PC-3 (cell line): ENCODE results near the gene MACROD2. TPM values are rescaled to one million over a fixed set of nuclear protein-coding genes. Genes with fewer than 3 reads are reported as not detected.

Source experiments
- ATAC-seq: fragments of 200-7000 bp; cut with Tn5 transposase; 2 replicates; pipeline ENCODE4 v1.9.1; 2020; ENCODE audit warnings: mild to moderate bottlenecking, moderate library complexity
- BruUV-seq: library from RNA; stranded (reverse); fragments of 400-500 nt; replicated peaks from 2 replicates; lab custom pipeline; 2021; lab: Mats Ljungman, UMichigan
- CTCF ChIA-PET: fragments of 300-600 bp; sonication (Branson Sonifier 250); formaldehyde crosslinking; loops from one replicate; lab custom pipeline; 2022; ENCODE audit warnings: antibody characterized with exemption; lab: Charles Lee
- POLR2A ChIA-PET: fragments of 300-600 bp; sonication (Branson Sonifier 250); formaldehyde crosslinking; loops from one replicate; lab custom pipeline; 2022; ENCODE audit warnings: antibody characterized with exemption; ENCODE audit not compliant: unreplicated experiment; lab: Charles Lee
- DNase-seq: peaks from one replicate; pipeline ENCODE4 v3.0.0-alpha.2; 2015
- H2AFZ ChIP-seq: fragments of 300-600 bp; sonication (generic); 2 replicates; pipeline ENCODE4 v1.6.0; 2016; ENCODE audit warnings: antibody characterized with exemption, low read length
- H3F3A ChIP-seq: fragments of 300-600 bp; sonication (generic); one replicate; pipeline ENCODE4 v1.6.0; 2017; ENCODE audit warnings: antibody characterized with exemption, low read length, control low read depth, mild to moderate bottlenecking; ENCODE audit not compliant: unreplicated experiment
- H3K27ac ChIP-seq: fragments of 300-600 bp; sonication (generic); 2 replicates; pipeline ENCODE4 v1.5.1; 2016; ENCODE audit warnings: mild to moderate bottlenecking, low read length
- H3K27me3 ChIP-seq: fragments of 300-600 bp; sonication (generic); 2 replicates; pipeline ENCODE4 v1.6.1; 2016; ENCODE audit warnings: low read length, mixed read lengths
- H3K36me3 ChIP-seq: fragments of 300-600 bp; sonication (generic); 2 replicates; pipeline ENCODE4 v1.6.1; 2016; ENCODE audit warnings: low read depth, mixed run types, low read length, mixed read lengths
- H3K4me1 ChIP-seq: fragments of 300-600 bp; sonication (generic); 2 replicates; pipeline ENCODE4 v1.5.1; 2016; ENCODE audit warnings: low read length; ENCODE audit not compliant: insufficient read depth
- H3K4me2 ChIP-seq: fragments of 300-600 bp; sonication (generic); 2 replicates; pipeline ENCODE4 v1.6.0; 2016; ENCODE audit warnings: low read length
- H3K4me3 ChIP-seq: fragments of 300-600 bp; sonication (generic); 2 replicates; pipeline ENCODE4 v1.5.1; 2016; ENCODE audit warnings: mild to moderate bottlenecking, low read length, mixed read lengths
- H3K79me2 ChIP-seq: fragments of 300-600 bp; sonication (generic); 2 replicates; pipeline ENCODE4 v1.6.1; 2017; ENCODE audit warnings: low read length, mixed read lengths
- H3K9ac ChIP-seq: fragments of 300-600 bp; sonication (generic); 2 replicates; pipeline ENCODE4 v1.6.0; 2016; ENCODE audit warnings: mild to moderate bottlenecking, low read length
- H3K9me2 ChIP-seq: fragments of 300-600 bp; sonication (generic); replicated peaks from 2 replicates; pipeline ENCODE4 v1.6.1; 2016; ENCODE audit warnings: mixed run types, low read length, mixed read lengths
- H3K9me3 ChIP-seq: fragments of 300-600 bp; sonication (generic); 2 replicates; pipeline ENCODE4 v1.6.1; 2016; ENCODE audit warnings: low read length, mixed read lengths
- H4K20me1 ChIP-seq: fragments of 300-600 bp; sonication (generic); 2 replicates; pipeline ENCODE4 v1.6.1; 2016; ENCODE audit warnings: low read length, mixed read lengths
- CTCF ChIP-seq: fragments of 300-600 bp; sonication (generic); conservative IDR thresholded peaks from 2 replicates; pipeline ENCODE4 v1.5.1; 2017; ENCODE audit warnings: antibody characterized with exemption, low read depth, mild to moderate bottlenecking, low read length
- EZH2 ChIP-seq: fragments of 300-600 bp; sonication (generic); IDR thresholded peaks from one replicate; pipeline ENCODE4 v1.6.1; 2017; ENCODE audit warnings: antibody characterized with exemption, mild to moderate bottlenecking, low read length; ENCODE audit not compliant: unreplicated experiment
- EZH2phosphoT487 ChIP-seq: fragments of 300-600 bp; sonication (generic); IDR thresholded peaks from 2 replicates; pipeline ENCODE4 v1.6.1; 2018; ENCODE audit warnings: mild to moderate bottlenecking, antibody characterized with exemption, low read length, borderline replicate concordance
- intact Hi-C: fragments of 100-400 bp; cut with micrococcal nuclease; formaldehyde crosslinking; loops from 2 replicates; pipeline ENCODE4 v1.9.0; 2023
- total RNA-seq: library from RNA; depleted of rRNA; stranded (reverse); fragments of >200 nt; gene quantifications from 2 replicates; pipeline ENCODE4 v1.2.3, GENCODE V29; 2014

MACROD2 gene
- total RNA-seq, 1 experiment from 2014 or later: 3.1 TPM

GRCh38 chr20:14729390-14729789, 734.1 kb downstream of the MACROD2 start:
- Histone ChIP-seq H2AFZ (no peak overlapping the region), H3K9me2 (no peaks in the 10 kb centered on the region), H3K79me2 (no peaks in the 10 kb centered on the region), H3K27ac (no peak overlapping the region), H3K4me3 (no peak overlapping the region), H3K36me3 (no peaks in the 10 kb centered on the region), H3K9ac (no peak overlapping the region), H3F3A (no peaks in the 10 kb centered on the region), H4K20me1 (no peaks in the 10 kb centered on the region), H3K4me1 (no peaks in the 10 kb centered on the region), H3K27me3 (no peaks in the 10 kb centered on the region), H3K4me2 (no peak overlapping the region), H3K9me3 (no peaks in the 10 kb centered on the region)
- intact Hi-C loops: no loop called here
- CTCF ChIA-PET: no interaction called here
- DNase-seq: no peak
- POLR2A ChIA-PET: no interaction called here
- ATAC-seq: no peak
- no peak for TF ChIP-seq EZH2
- TF ChIP-seq EZH2phosphoT487: no peak
- no peak for TF ChIP-seq CTCF
- BruUV-seq: no TSS peak

DNA sequence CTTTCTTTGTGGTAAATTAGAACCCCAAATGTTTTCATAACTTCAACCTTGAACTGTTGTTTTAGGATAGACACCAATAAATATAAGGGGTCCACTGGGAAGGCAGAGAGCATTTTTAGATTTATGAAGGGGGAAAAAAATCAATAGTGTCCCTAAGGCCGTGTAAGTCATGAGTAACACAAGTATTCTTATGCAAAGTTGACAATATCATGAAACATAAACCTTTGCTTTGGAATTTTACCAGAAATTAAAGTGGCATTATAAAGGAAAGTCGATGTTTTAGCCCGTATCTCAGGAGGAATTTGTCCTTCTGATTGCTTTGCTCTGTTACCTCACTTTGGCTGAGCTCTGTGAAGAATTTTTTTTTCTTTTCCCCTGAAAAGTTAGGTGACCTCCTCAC, 737.0 kb downstream of the MACROD2 start:
- ATAC-seq (no peak), DNase-seq (no peak)
- TF ChIP-seq EZH2 (no peak), EZH2phosphoT487 (no peak), CTCF (no peak)
- Histone ChIP-seq H3F3A (no peaks in the 10 kb centered on the region), H3K27me3 (no peaks in the 10 kb centered on the region), H3K9ac (no peak overlapping the region), H4K20me1 (no peaks in the 10 kb centered on the region), H3K36me3 (no peaks in the 10 kb centered on the region), H3K79me2 (no peaks in the 10 kb centered on the region), H3K27ac (no peak overlapping the region), H3K9me3 (0 out of 2 replicates have a peak, but pooled peaks cover 5% of the 10 kb centered on the region), H3K4me2 (no peak overlapping the region), H2AFZ (no peak overlapping the region), H3K9me2 (no peaks in the 10 kb centered on the region), H3K4me1 (no peaks in the 10 kb centered on the region), H3K4me3 (no peak overlapping the region)
- CTCF ChIA-PET: no interaction called here
- no TSS peak for BruUV-seq
- intact Hi-C loops: no loop called here
- POLR2A ChIA-PET: no interaction called here

- no peak overlapping the region for H3K9ac ChIP-seq
- TF ChIP-seq EZH2phosphoT487 (no peak), CTCF (no peak), EZH2 (no peak)
Measured at GRCh38 chr20:14732996-14733395, 737.7 kb downstream of the MACROD2 start.

More at GRCh38 chr20:14732996-14733395, 737.7 kb downstream of the MACROD2 start:
- DNase-seq (no peak), ATAC-seq (no peak)
- no peaks in the 10 kb centered on the region for H3K27me3 ChIP-seq
- H3K9me2 ChIP-seq: no peaks in the 10 kb centered on the region
- no peak overlapping the region for H3K4me2 ChIP-seq
- 0 out of 2 replicates have a peak, but pooled peaks cover 5% of the 10 kb centered on the region for H3K9me3 ChIP-seq
- ChIA-PET CTCF (no interaction called here), POLR2A (no interaction called here)
- no peak overlapping the region for H3K27ac ChIP-seq
- H3K4me1 ChIP-seq: no peaks in the 10 kb centered on the region
- no peaks in the 10 kb centered on the region for H4K20me1 ChIP-seq
- no TSS peak for BruUV-seq
- intact Hi-C loops: no loop called here
- no peak overlapping the region for H3K4me3 ChIP-seq
- no peak overlapping the region for H2AFZ ChIP-seq
- H3K36me3 ChIP-seq: no peaks in the 10 kb centered on the region
- no peaks in the 10 kb centered on the region for H3K79me2 ChIP-seq
- H3F3A ChIP-seq: no peaks in the 10 kb centered on the region
